Measurements from ENCODE around the gene LAMB4.

- no peak for TF ChIP-seq SUZ12 (IDR thresholded peaks at IDR 0.05)
- TF ChIP-seq SP1 (IDR thresholded peaks at IDR 0.05) = no peak
- TF ChIP-seq CTBP1 (IDR thresholded peaks at IDR 0.05; ENCODE audit: borderline replicate concordance) = no peak
- no peak for TF ChIP-seq FOXM1 (IDR thresholded peaks at IDR 0.05; ENCODE audit: borderline replicate concordance)
- no peak for TF ChIP-seq L3MBTL2 (conservative IDR thresholded peaks at IDR 0.05)
- TF ChIP-seq PKNOX1 (IDR thresholded peaks at IDR 0.05) = no peak
- TF ChIP-seq LEF1 (IDR thresholded peaks at IDR 0.05; ENCODE audit: borderline replicate concordance) = no peak
- no peak for TF ChIP-seq HDGF (IDR thresholded peaks at IDR 0.05; ENCODE audit: borderline replicate concordance)
- no peak for TF ChIP-seq FOXA1 (IDR thresholded peaks at IDR 0.05)
- no peak for TF ChIP-seq ZNF384 (IDR thresholded peaks at IDR 0.05)
Observed at GRCh38 chr7:108099713-108100112, 30.4 kb downstream of the LAMB4 start.
